ENCODE results near the gene DNAI2. TPM values are rescaled to one million over a fixed set of nuclear protein-coding genes. Genes with fewer than 3 reads are reported as not detected.

Gene DNAI2
- total and polyA plus RNA-seq, 9 of the 15 experiments (the other 6 are each of a cell fraction or from before 2014, with no cell fraction given), result not detected

GRCh38 chr17:74289688-74290087, 15.7 kb downstream of the DNAI2 start (continued):
- no peak for TF ChIP-seq EP300 (IDR thresholded peaks at IDR 0.05; ENCODE audit: low read length)
- no peak for TF ChIP-seq ZNF311 (CRISPR knock-in tag; IDR thresholded peaks at IDR 0.05)
- no peak for TF ChIP-seq SMARCB1 (IDR thresholded peaks at IDR 0.05; ENCODE audit: insufficient read length, low read depth)
- no peak for TF ChIP-seq CBX2 (IDR thresholded peaks at IDR 0.05; ENCODE audit: insufficient read depth, low read length, poor library complexity, severe bottlenecking)
- no peak for TF ChIP-seq ARID1B (IDR thresholded peaks at IDR 0.05)
- no peak for TF ChIP-seq MIER1 (IDR thresholded peaks at IDR 0.05; ENCODE audit: low read depth)
- TF ChIP-seq NFE2L1 (tag; IDR thresholded peaks at IDR 0.05; ENCODE audit: borderline replicate concordance, low read depth), result no peak
- TF ChIP-seq ZBTB33 (CRISPR knock-in tag; IDR thresholded peaks at IDR 0.05), result no peak
- TF ChIP-seq BRD9 (IDR thresholded peaks at IDR 0.05; ENCODE audit: low read depth, partially characterized antibody), result no peak
- no peak for TF ChIP-seq CGGBP1 (CRISPR knock-in tag; IDR thresholded peaks at IDR 0.05)
- TF ChIP-seq ZBED1 (IDR thresholded peaks at IDR 0.05), result no peak
- no peak for TF ChIP-seq MTA1 (IDR thresholded peaks at IDR 0.05; ENCODE audit: borderline replicate concordance)
- no peak for TF ChIP-seq DLX4 (CRISPR knock-in tag; IDR thresholded peaks at IDR 0.05)
- no peak for TF ChIP-seq CUX1 (CRISPR knock-in tag; IDR thresholded peaks at IDR 0.05)
- no peak for TF ChIP-seq YY1 (IDR thresholded peaks at IDR 0.05; ENCODE audit: borderline replicate concordance in 1 of 3, control insufficient read depth in 1 of 3, extremely low read depth in 1 of 3, insufficient read depth in 3 of 3, insufficient read length in 1 of 3, insufficient replicate concordance in 2 of 3, low read depth in 1 of 3, low read length in 2 of 3)

Measured in K562 (cell line).